ENCODE results near the gene APLF.

The APLF gene

GRCh38 chr2:68428746-68429145 is 38.6 kb upstream of the APLF start:
- DNase-seq (ENCODE audit: extremely low read depth, insufficient read length), result no peak
- no peaks in the 10 kb centered on the region for H3K36me3 ChIP-seq (ENCODE audit: control insufficient read depth, insufficient read depth, low read length)
- no peak overlapping the region for H3K4me3 ChIP-seq (replicated peaks; ENCODE audit: low read depth, low read length)
- TF ChIP-seq, protein P1, sequence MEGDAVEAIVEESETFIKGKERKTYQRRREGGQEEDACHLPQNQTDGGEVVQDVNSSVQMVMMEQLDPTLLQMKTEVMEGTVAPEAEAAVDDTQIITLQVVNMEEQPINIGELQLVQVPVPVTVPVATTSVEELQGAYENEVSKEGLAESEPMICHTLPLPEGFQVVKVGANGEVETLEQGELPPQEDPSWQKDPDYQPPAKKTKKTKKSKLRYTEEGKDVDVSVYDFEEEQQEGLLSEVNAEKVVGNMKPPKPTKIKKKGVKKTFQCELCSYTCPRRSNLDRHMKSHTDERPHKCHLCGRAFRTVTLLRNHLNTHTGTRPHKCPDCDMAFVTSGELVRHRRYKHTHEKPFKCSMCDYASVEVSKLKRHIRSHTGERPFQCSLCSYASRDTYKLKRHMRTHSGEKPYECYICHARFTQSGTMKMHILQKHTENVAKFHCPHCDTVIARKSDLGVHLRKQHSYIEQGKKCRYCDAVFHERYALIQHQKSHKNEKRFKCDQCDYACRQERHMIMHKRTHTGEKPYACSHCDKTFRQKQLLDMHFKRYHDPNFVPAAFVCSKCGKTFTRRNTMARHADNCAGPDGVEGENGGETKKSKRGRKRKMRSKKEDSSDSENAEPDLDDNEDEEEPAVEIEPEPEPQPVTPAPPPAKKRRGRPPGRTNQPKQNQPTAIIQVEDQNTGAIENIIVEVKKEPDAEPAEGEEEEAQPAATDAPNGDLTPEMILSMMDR (IDR thresholded peaks at IDR 0.05; ENCODE audit: insufficient read depth, low read length, poor library complexity, severe bottlenecking), result no peak
- no peaks in the 10 kb centered on the region for H3K27me3 ChIP-seq (replicated peaks; ENCODE audit: control insufficient read depth, insufficient read depth, low read length)

GRCh38 chr2:68429311-68429826 is 38.0 kb upstream of the APLF start:
- H3K4me3 ChIP-seq (replicated peaks; ENCODE audit: low read depth, low read length), result no peak overlapping the region
- no peak for DNase-seq (ENCODE audit: extremely low read depth, insufficient read length)
- no peaks in the 10 kb centered on the region for H3K36me3 ChIP-seq (ENCODE audit: control insufficient read depth, insufficient read depth, low read length)
- H3K27me3 ChIP-seq (replicated peaks; ENCODE audit: control insufficient read depth, insufficient read depth, low read length), result no peaks in the 10 kb centered on the region
- TF ChIP-seq, protein P1 (IDR thresholded peaks at IDR 0.05; ENCODE audit: insufficient read depth, low read length, poor library complexity, severe bottlenecking), result no peak

GRCh38 chr2:68431316-68431972 is 35.9 kb upstream of the APLF start:
- Histone ChIP-seq H3K36me3 (ENCODE audit: control insufficient read depth, insufficient read depth, low read length) (no peaks in the 10 kb centered on the region), H3K27me3 (replicated peaks; ENCODE audit: control insufficient read depth, insufficient read depth, low read length) (no peaks in the 10 kb centered on the region), H3K4me3 (replicated peaks; ENCODE audit: low read depth, low read length) (no peak overlapping the region)
- TF ChIP-seq, protein P1 (IDR thresholded peaks at IDR 0.05; ENCODE audit: insufficient read depth, low read length, poor library complexity, severe bottlenecking), result no peak
- no peak for DNase-seq (ENCODE audit: extremely low read depth, insufficient read length)

- DNase-seq (ENCODE audit: extremely low read depth, insufficient read length), result no peak
- no peak overlapping the region for H3K4me3 ChIP-seq (replicated peaks; ENCODE audit: low read depth, low read length)
- no peaks in the 10 kb centered on the region for H3K27me3 ChIP-seq (replicated peaks; ENCODE audit: control insufficient read depth, insufficient read depth, low read length)
- no peaks in the 10 kb centered on the region for H3K36me3 ChIP-seq (ENCODE audit: control insufficient read depth, insufficient read depth, low read length)
- TF ChIP-seq, protein P1 (IDR thresholded peaks at IDR 0.05; ENCODE audit: insufficient read depth, low read length, poor library complexity, severe bottlenecking), result no peak
Observed at GRCh38 chr2:68432696-68433658, 34.4 kb upstream of the APLF start.

DNA sequence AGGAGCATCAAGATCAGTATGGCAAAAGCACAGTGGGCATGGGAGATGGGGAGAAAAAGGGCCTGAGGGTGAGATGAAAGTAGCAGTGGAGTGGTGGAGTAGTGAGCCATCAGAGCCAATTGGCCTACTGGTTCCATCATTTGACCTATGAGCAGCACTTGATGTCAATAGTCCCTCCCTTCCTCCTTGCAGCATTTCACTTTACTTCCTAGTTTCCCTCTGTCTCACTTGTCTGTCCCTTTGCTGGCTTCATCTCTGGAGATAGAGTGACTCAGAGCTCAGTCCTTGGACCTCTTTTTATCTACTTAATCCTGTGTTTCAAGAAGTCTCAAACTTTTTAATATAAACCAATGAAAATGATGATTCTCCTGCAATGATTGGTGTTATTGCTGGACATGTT is 32.4 kb upstream of the APLF start:
- H3K4me3 ChIP-seq (replicated peaks; ENCODE audit: low read depth, low read length), result no peak overlapping the region
- TF ChIP-seq, protein P1 (IDR thresholded peaks at IDR 0.05; ENCODE audit: insufficient read depth, low read length, poor library complexity, severe bottlenecking), result no peak
- DNase-seq (ENCODE audit: extremely low read depth, insufficient read length), result no peak
- no peaks in the 10 kb centered on the region for H3K27me3 ChIP-seq (replicated peaks; ENCODE audit: control insufficient read depth, insufficient read depth, low read length)
- H3K36me3 ChIP-seq (ENCODE audit: control insufficient read depth, insufficient read depth, low read length), result no peaks in the 10 kb centered on the region

Data from GM06990 (cell line).